SIG-M5 treated with dmso at 0.1 percent for 504 hours (cell line): ENCODE measurements around the gene PATJ.
"Not testable (repeated sequence)": the region's sequence is repeated elsewhere in the genome, so short reads cannot be mapped to it uniquely, and the experiment has no call there.

Experiments used
- DNase-seq: peaks from one replicate; lab custom pipeline; 2025; ENCODE audit not compliant: unreplicated experiment; lab: John Stamatoyannopoulos, UW

PATJ gene

DNA sequence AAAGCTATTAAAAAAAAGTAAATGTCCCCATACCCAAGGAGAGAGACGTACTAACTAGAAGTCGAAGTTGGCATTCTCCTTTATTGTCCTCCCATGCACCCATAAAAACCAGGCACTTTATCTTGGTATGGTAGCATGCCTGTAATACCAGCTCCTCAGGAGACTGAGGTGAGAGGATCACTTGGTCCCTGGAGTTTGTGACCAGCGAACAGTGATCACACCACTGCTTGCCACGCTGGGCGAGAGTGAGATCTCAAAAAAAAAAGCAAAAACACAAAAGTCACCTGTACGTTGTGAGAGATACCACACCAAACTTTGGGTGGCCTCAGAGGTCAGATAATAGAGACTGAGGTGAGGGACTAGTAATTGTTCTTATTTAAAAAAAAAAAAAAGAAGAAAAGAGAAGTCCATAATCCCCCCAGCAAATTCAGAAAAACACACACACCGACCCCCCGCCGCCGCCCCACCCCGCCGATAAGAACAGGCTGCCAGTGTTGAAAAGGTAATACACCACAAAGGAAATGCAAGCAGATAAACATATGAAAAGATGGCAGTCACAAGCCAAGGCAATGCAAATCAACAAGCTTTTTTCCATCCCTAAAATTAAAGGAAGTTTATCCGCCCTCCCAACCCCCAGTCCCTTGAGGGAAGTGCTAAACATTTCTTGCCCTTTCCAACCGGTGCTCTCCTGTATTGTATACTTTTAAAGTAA is 455.9 kb downstream of the PATJ start:
- no peak for DNase-seq

DNA sequence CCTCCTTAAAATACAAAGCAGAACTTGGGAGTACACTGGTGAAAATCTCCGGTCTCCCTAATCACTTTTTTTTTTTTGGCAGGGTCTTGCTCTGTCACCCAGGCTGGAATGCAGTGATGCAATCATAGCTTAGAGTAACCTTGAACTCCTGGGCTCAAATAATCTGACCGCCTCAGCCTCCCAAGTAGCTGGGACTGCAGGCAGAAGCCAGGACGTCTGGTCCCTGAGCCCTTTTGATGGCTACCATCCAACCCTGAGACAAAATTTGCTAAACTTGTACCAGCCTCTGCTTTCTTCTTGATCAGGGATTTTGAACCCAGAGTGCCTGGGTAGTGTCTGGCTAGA is 456.5 kb downstream of the PATJ start:
- DNase-seq: no peak

- DNase-seq: no peak
Measured at GRCh38 chr1:62207187-62207586, 464.9 kb downstream of the PATJ start.

GRCh38 chr1:62208087-62208486 is 465.8 kb downstream of the PATJ start:
- no peak for DNase-seq

GRCh38 chr1:62208970-62209369 is 466.7 kb downstream of the PATJ start:
- DNase-seq: no peak

- DNase-seq: no peak
Measured at GRCh38 chr1:62209931-62210595, 467.8 kb downstream of the PATJ start.

DNA sequence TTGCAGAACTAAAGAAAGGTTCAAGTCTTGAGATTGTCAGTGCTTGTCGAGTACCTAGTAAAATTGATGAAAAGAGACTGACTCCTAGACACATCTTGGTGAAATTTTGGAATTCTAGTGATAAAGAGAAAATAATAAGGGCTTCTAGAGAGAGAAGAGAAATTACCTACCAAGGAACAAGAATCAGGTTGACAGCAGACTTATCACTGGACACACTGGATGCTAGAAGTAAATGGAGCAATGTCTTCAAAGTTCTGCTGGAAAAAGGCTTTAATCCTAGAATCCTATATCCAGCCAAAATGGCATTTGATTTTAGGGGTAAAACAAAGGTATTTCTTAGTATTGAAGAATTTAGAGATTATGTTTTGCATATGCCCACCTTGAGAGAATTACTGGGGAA is 468.7 kb downstream of the PATJ start:
- no peak for DNase-seq

DNA sequence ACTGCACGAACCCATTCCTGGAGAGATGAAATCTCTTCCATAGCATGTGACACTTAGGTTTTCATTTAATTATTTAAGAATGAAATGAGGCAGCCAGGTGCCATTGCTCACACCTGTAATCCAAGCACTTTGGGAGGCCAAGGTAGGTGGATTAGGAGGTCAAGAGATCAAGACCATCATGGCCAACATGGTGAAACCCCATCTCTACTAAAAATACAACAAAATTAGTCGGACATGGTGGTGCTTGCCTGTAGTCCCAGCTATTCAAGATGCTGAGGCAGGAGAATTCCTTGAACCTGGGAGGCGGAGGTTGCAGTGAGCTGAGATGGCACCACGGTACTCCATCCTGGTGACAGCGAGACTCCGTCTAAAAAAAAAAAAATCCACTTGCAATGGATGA is 470.1 kb downstream of the PATJ start:
- DNase-seq: no peak

- DNase-seq: no peak
Measured at GRCh38 chr1:62213075-62213914, 471.0 kb downstream of the PATJ start.

GRCh38 chr1:62218604-62219003 is 476.3 kb downstream of the PATJ start:
- DNase-seq: no peak

GRCh38 chr1:62220456-62220855 is 478.2 kb downstream of the PATJ start:
- not testable (repeated sequence) for DNase-seq

- no peak for DNase-seq
Measured at GRCh38 chr1:62221171-62221570, 478.9 kb downstream of the PATJ start.

GRCh38 chr1:62222321-62222720 is 480.0 kb downstream of the PATJ start:
- no peak for DNase-seq

- no peak for DNase-seq
Measured at GRCh38 chr1:62224182-62224581, 481.9 kb downstream of the PATJ start.

- no peak for DNase-seq
Measured at GRCh38 chr1:62227496-62227895, 485.2 kb downstream of the PATJ start.
